H9 (cell line): ENCODE measurements around the gene CDC25B. TPM values are rescaled to one million over a fixed set of nuclear protein-coding genes. Genes with fewer than 3 reads are reported as not detected.

Source experiments
- DNase-seq: peaks from one replicate; pipeline ENCODE4 v3.0.0-alpha.2; 2017
- H2AFZ ChIP-seq: one replicate; pipeline ENCODE4 v1.6.1; 2013; ENCODE audit warnings: mild to moderate bottlenecking, low read length, control low read depth, moderate library complexity
- H2AK5ac ChIP-seq: 2 replicates; pipeline ENCODE4 v1.6.1; 2013; ENCODE audit warnings: low read length, control low read depth, mixed read lengths; ENCODE audit not compliant: insufficient read length
- H2BK120ac ChIP-seq: one replicate; pipeline ENCODE4 v1.6.1; 2013; ENCODE audit warnings: low read depth, mild to moderate bottlenecking, low read length, control low read depth, inconsistent platforms; ENCODE audit not compliant: poor library complexity, severe bottlenecking
- H2BK12ac ChIP-seq: 2 replicates; pipeline ENCODE4 v1.6.1; 2013; ENCODE audit warnings: low read length, control low read depth, mixed read lengths, low read depth; ENCODE audit not compliant: insufficient read length
- H2BK15ac ChIP-seq: 2 replicates; pipeline ENCODE4 v1.6.1; 2013; ENCODE audit warnings: low read depth, low read length, control low read depth
- H2BK20ac ChIP-seq: one replicate; pipeline ENCODE4 v1.6.1; 2013; ENCODE audit warnings: low read depth, mild to moderate bottlenecking, low read length, control low read depth, inconsistent platforms; ENCODE audit not compliant: poor library complexity, severe bottlenecking
- H2BK5ac ChIP-seq: 2 replicates; pipeline ENCODE4 v1.6.1; 2013; ENCODE audit warnings: low read length, control low read depth, mixed read lengths; ENCODE audit not compliant: insufficient read length
- H3K14ac ChIP-seq: 2 replicates; pipeline ENCODE4 v1.6.1; 2013; ENCODE audit warnings: low read length, control low read depth; ENCODE audit not compliant: insufficient read depth
- H3K18ac ChIP-seq: 2 replicates; pipeline ENCODE4 v1.6.1; 2013; ENCODE audit warnings: low read depth, mild to moderate bottlenecking, mixed read lengths, low read length, control low read depth; ENCODE audit not compliant: insufficient read length
- H3K23ac ChIP-seq: 2 replicates; pipeline ENCODE4 v1.6.1; 2013; ENCODE audit warnings: low read length, control low read depth, mixed read lengths, low read depth; ENCODE audit not compliant: insufficient read length
- H3K23me2 ChIP-seq: 2 replicates; pipeline ENCODE4 v1.6.1; 2013; ENCODE audit warnings: low read depth, mild to moderate bottlenecking, mixed read lengths, low read length, control low read depth; ENCODE audit not compliant: insufficient read length, poor library complexity, severe bottlenecking
- H3K27ac ChIP-seq: 2 replicates; pipeline ENCODE4 v1.5.1; 2013; ENCODE audit warnings: low read length, control low read depth, mixed read lengths, low read depth; ENCODE audit not compliant: insufficient read length
- H3K27me3 ChIP-seq: 2 replicates; pipeline ENCODE4 v1.6.1; 2013; ENCODE audit warnings: low read length, control low read depth, inconsistent platforms; ENCODE audit not compliant: insufficient read depth
- H3K4ac ChIP-seq: 2 replicates; pipeline ENCODE4 v1.6.1; 2013; ENCODE audit warnings: low read depth, mild to moderate bottlenecking, control low read depth, inconsistent platforms, low read length, moderate library complexity
- H3K4me1 ChIP-seq: 2 replicates; pipeline ENCODE4 v1.6.1; 2013; ENCODE audit warnings: low read length, control low read depth, inconsistent platforms; ENCODE audit not compliant: insufficient read depth
- H3K4me2 ChIP-seq: 2 replicates; pipeline ENCODE4 v1.6.1; 2013; ENCODE audit warnings: low read length, control low read depth, mixed read lengths; ENCODE audit not compliant: insufficient read length, insufficient read depth
- H3K56ac ChIP-seq: 2 replicates; pipeline ENCODE4 v1.6.1; 2013; ENCODE audit warnings: low read depth, mild to moderate bottlenecking, mixed read lengths, low read length, control low read depth; ENCODE audit not compliant: insufficient read length
- H3K79me1 ChIP-seq: 2 replicates; pipeline ENCODE4 v1.6.1; 2013; ENCODE audit warnings: low read depth, mild to moderate bottlenecking, moderate library complexity, low read length, control low read depth, inconsistent platforms; ENCODE audit not compliant: insufficient read depth, poor library complexity, severe bottlenecking
- H3K79me2 ChIP-seq: 2 replicates; pipeline ENCODE4 v1.6.1; 2013; ENCODE audit warnings: low read length, control low read depth, inconsistent platforms; ENCODE audit not compliant: insufficient read depth
- H3K9ac ChIP-seq: 2 replicates; pipeline ENCODE4 v1.6.1; 2013; ENCODE audit warnings: low read length, control low read depth, mixed read lengths; ENCODE audit not compliant: insufficient read length; ENCODE audit errors: extremely low read depth
- H3K9me3 ChIP-seq: one replicate; pipeline ENCODE4 v1.6.1; 2013; ENCODE audit warnings: low read depth, low read length, inconsistent platforms; ENCODE audit not compliant: control insufficient read depth
- H3T11ph ChIP-seq: one replicate; pipeline ENCODE4 v1.6.1; 2013; ENCODE audit warnings: mild to moderate bottlenecking, low read length, control low read depth, inconsistent platforms
- H4K20me1 ChIP-seq: one replicate; pipeline ENCODE4 v1.6.1; 2013; ENCODE audit not compliant: control insufficient read depth, insufficient read length, insufficient read depth
- H4K5ac ChIP-seq: 2 replicates; pipeline ENCODE4 v1.6.1; 2013; ENCODE audit warnings: low read depth, mild to moderate bottlenecking, mixed read lengths, low read length, control low read depth; ENCODE audit not compliant: insufficient read length
- H4K8ac ChIP-seq: replicated peaks from 2 replicates; pipeline ENCODE4 v1.6.1; 2013; ENCODE audit warnings: low read length, control low read depth, mixed read lengths, low read depth; ENCODE audit not compliant: insufficient read length
- H4K91ac ChIP-seq: 2 replicates; pipeline ENCODE4 v1.6.1; 2013; ENCODE audit warnings: low read depth, mild to moderate bottlenecking, moderate library complexity, mixed read lengths, low read length, control low read depth; ENCODE audit not compliant: insufficient read length
- H3K27ac Mint-ChIP-seq, 3 experiments: 2 replicates in 2 of 3; 3 replicates in 1 of 3; pipeline ENCODE4 v1.8.0; 2020 to 2021; ENCODE audit warnings: mixed read lengths in 3 of 3, mild to moderate bottlenecking in 1 of 3, moderate library complexity in 1 of 3
- H3K27me3 Mint-ChIP-seq: 2 replicates; pipeline ENCODE4 v1.8.0; 2021; ENCODE audit warnings: low read depth, mild to moderate bottlenecking, moderate library complexity, mixed read lengths
- H3K36me3 Mint-ChIP-seq, 3 experiments: 2 replicates in 2 of 3; 3 replicates in 1 of 3; pipeline ENCODE4 v1.8.0; 2020 to 2021; ENCODE audit warnings: low read depth in 3 of 3, mixed read lengths in 3 of 3; ENCODE audit not compliant: insufficient read depth in 1 of 3
- H3K4me1 Mint-ChIP-seq, 2 experiments: 2 replicates each; pipeline ENCODE4 v1.8.0; 2020; ENCODE audit warnings: mixed read lengths in 2 of 2
- H3K4me3 Mint-ChIP-seq, 2 experiments: 2 replicates in 1 of 2; 3 replicates in 1 of 2; pipeline ENCODE4 v1.8.0; 2020 to 2021; ENCODE audit warnings: mild to moderate bottlenecking in 2 of 2, mixed read lengths in 2 of 2, moderate library complexity in 1 of 2
- H3K9me3 Mint-ChIP-seq, 2 experiments: 2 replicates in 1 of 2; 3 replicates in 1 of 2; pipeline ENCODE4 v1.8.0; 2020; ENCODE audit warnings: mild to moderate bottlenecking in 2 of 2, mixed read lengths in 2 of 2, moderate library complexity in 1 of 2
- CTCF ChIP-seq: fragments of 200-600 bp; sonication (generic); conservative IDR thresholded peaks from 3 replicates; pipeline ENCODE4 v1.8.0; 2021; ENCODE audit warnings: antibody characterized with exemption, mild to moderate bottlenecking
- WGBS: extraction: QIAGEN DNeasy Blood & Tissue Kit; methylation state at CpG from one replicate; pipeline ENCODE4 v1.1.7; 2013; ENCODE audit warnings: missing lambda C conversion rate, low lambda C conversion rate, mixed read lengths; ENCODE audit not compliant: insufficient read length; ENCODE audit errors: extremely low coverage; 5-methylcytosine and 5-hydroxymethylcytosine counted together
- total RNA-seq: library from RNA; stranded (reverse); gene quantifications from 2 replicates; pipeline ENCODE4 v1.2.1, GENCODE V29; 2021

The CDC25B gene
- total RNA-seq, 1 experiment from 2014 or later = 24.0 TPM

- no peak overlapping the region for H2BK20ac ChIP-seq
- no peaks in the 10 kb centered on the region for H3K9me3 Mint-ChIP-seq
- H3K4me3 Mint-ChIP-seq = no peak overlapping the region; a peak in 1 of 5 replicates
- H3K27ac ChIP-seq = no peak overlapping the region
- no peak overlapping the region for H4K8ac ChIP-seq
- no peak overlapping the region for H2BK12ac ChIP-seq
- H4K20me1 ChIP-seq = no peaks in the 10 kb centered on the region
- peaks cover 32 to 55% (median 47%) of the 10 kb centered on the region in 3 experiments for H3K36me3 Mint-ChIP-seq
- H3K56ac ChIP-seq = no peak overlapping the region
- no peak overlapping the region for H3K18ac ChIP-seq
- H2BK5ac ChIP-seq = no peak overlapping the region
- H3K9ac ChIP-seq = no peak overlapping the region
- H2AK5ac ChIP-seq = no peak overlapping the region
- H4K91ac ChIP-seq = no peak overlapping the region
- TF ChIP-seq CTCF = no peak
- H3T11ph ChIP-seq = no peak overlapping the region
- no peak overlapping the region for H2AFZ ChIP-seq
- peaks cover 8% of the 10 kb centered on the region for H3K23me2 ChIP-seq
- H3K27ac Mint-ChIP-seq = peak overlapping the region in 1 of 3 experiments; percentile 46; a peak in 1 of 7 replicates
- H3K79me1 ChIP-seq = no peaks in the 10 kb centered on the region
- no peak overlapping the region for H3K14ac ChIP-seq
- no CpG with 5 or more reads among the region's 6 CpGs for WGBS
- H3K4me1 ChIP-seq = peaks cover 3% of the 10 kb centered on the region
- no peak overlapping the region for H2BK120ac ChIP-seq
- no peaks in the 10 kb centered on the region for H3K79me2 ChIP-seq
- H3K27me3 ChIP-seq = no peaks in the 10 kb centered on the region
- no peak overlapping the region for H3K4ac ChIP-seq
- H2BK15ac ChIP-seq = no peak overlapping the region
- DNase-seq = no peak
- no peak overlapping the region for H4K5ac ChIP-seq
- H3K23ac ChIP-seq = no peak overlapping the region
- peaks cover 4% of the 10 kb centered on the region for H3K27me3 Mint-ChIP-seq
- H3K4me2 ChIP-seq = no peak overlapping the region
- H3K9me3 ChIP-seq = no peaks in the 10 kb centered on the region
- H3K4me1 Mint-ChIP-seq = peaks cover 34 to 52% of the 10 kb centered on the region in 2 experiments
These were observed 7.7 kb downstream of the CDC25B start for GRCh38 chr20:3803854-3804253.
